Upper lobe of right lung (tissue), 1 donor: ENCODE measurements around the gene RALY. TPM values are rescaled to one million over a fixed set of nuclear protein-coding genes. Genes with fewer than 3 reads are reported as not detected.

Experiments used
- ATAC-seq: fragments of 200-7000 bp; cut with Tn5 transposase; one replicate; pipeline ENCODE4 v1.9.1; 2020; ENCODE audit warnings: mild to moderate bottlenecking, moderate library complexity
- DNase-seq: peaks from one replicate; pipeline ENCODE4 v3.0.0-alpha.2; 2020
- H3K27ac ChIP-seq: fragments of 200-600 bp; one replicate; pipeline ENCODE4 v1.8.0; 2022
- H3K27me3 ChIP-seq: fragments of 200-600 bp; one replicate; pipeline ENCODE4 v1.8.0; 2022; ENCODE audit warnings: mild to moderate bottlenecking
- H3K36me3 ChIP-seq: fragments of 200-600 bp; one replicate; pipeline ENCODE4 v1.8.0; 2022
- H3K4me1 ChIP-seq: fragments of 200-600 bp; one replicate; pipeline ENCODE4 v1.8.0; 2022
- H3K4me3 ChIP-seq: fragments of 200-600 bp; one replicate; pipeline ENCODE4 v1.8.0; 2022; ENCODE audit warnings: mild to moderate bottlenecking
- H3K9me3 ChIP-seq: fragments of 200-600 bp; one replicate; pipeline ENCODE4 v1.8.0; 2022
- CTCF ChIP-seq: fragments of 200-600 bp; IDR thresholded peaks from one replicate; pipeline ENCODE4 v1.8.0; 2022; ENCODE audit warnings: antibody characterized with exemption
- intact Hi-C: fragments of 100-400 bp; cut with DNase I; formaldehyde crosslinking; loops from one replicate; pipeline ENCODE4 v1.11.0; 2022
- total RNA-seq: library from RNA; stranded (reverse); fragmentation: NEBNext Ultra II Directional; extraction: Animal tissue kit (Norgen Biotek cat#: 25700); gene quantifications from one replicate; pipeline ENCODE4 v1.2.1, GENCODE V29; 2021
- donor health status: DM: no; HTN: yes; CAD: no; lungs with severe emphysema.

RALY gene
- total RNA-seq, 1 donor from 2014 or later, result 130 TPM

GRCh38 chr20:34079818-34080217 is 86.1 kb downstream of the RALY start:
- no peaks in the 10 kb centered on the region for H3K27me3 ChIP-seq
- H3K27ac ChIP-seq, result no peak overlapping the region
- intact Hi-C loops, result loop anchor here (10.0 kb wide), 1 partner anchor 145 kb away; no protein-coding TSS in a partner anchor
- DNase-seq (no peak), ATAC-seq (no peak)
- no peaks in the 10 kb centered on the region for H3K9me3 ChIP-seq
- H3K4me3 ChIP-seq, result no peak overlapping the region
- H3K4me1 ChIP-seq, result peaks cover 15% of the 10 kb centered on the region
- TF ChIP-seq CTCF, result no peak
- H3K36me3 ChIP-seq, result peaks cover 90% of the 10 kb centered on the region

- intact Hi-C loops, result no loop called here
- H3K27ac ChIP-seq, result peak overlapping the region; percentile 30
- peaks cover 15% of the 10 kb centered on the region for H3K4me1 ChIP-seq
- H3K27me3 ChIP-seq, result no peaks in the 10 kb centered on the region
- ATAC-seq, result no peak
- peaks cover 85% of the 10 kb centered on the region for H3K36me3 ChIP-seq
- no peak for TF ChIP-seq CTCF
- no peak overlapping the region for H3K4me3 ChIP-seq
- DNase-seq, result no peak
- no peaks in the 10 kb centered on the region for H3K9me3 ChIP-seq
These were observed 88.6 kb downstream of the RALY start for GRCh38 chr20:34082232-34082887.

- peak; percentile 90 for DNase-seq
- Histone ChIP-seq H3K36me3 (peaks cover 85% of the 10 kb centered on the region), H3K4me1 (peaks cover 15% of the 10 kb centered on the region), H3K9me3 (no peaks in the 10 kb centered on the region), H3K27me3 (no peaks in the 10 kb centered on the region), H3K27ac (no peak overlapping the region), H3K4me3 (no peak overlapping the region)
- TF ChIP-seq CTCF, result no peak
- ATAC-seq, result peak; percentile 92
- intact Hi-C loops, result no loop called here
These were observed 89.4 kb downstream of the RALY start for GRCh38 chr20:34083137-34083536.

- no peak for TF ChIP-seq CTCF
- intact Hi-C loops, result no loop called here
- peaks cover 15% of the 10 kb centered on the region for H3K4me1 ChIP-seq
- peak overlapping the region; percentile 18 for H3K27ac ChIP-seq
- H3K9me3 ChIP-seq, result no peaks in the 10 kb centered on the region
- peaks cover 85% of the 10 kb centered on the region for H3K36me3 ChIP-seq
- DNase-seq (no peak), ATAC-seq (no peak)
- H3K27me3 ChIP-seq, result no peaks in the 10 kb centered on the region
- no peak overlapping the region for H3K4me3 ChIP-seq
These were observed 90.1 kb downstream of the RALY start for GRCh38 chr20:34083781-34084180.

- TF ChIP-seq CTCF, result no peak
- Histone ChIP-seq H3K4me1 (peaks cover 15% of the 10 kb centered on the region), H3K9me3 (no peaks in the 10 kb centered on the region), H3K4me3 (no peak overlapping the region), H3K36me3 (peaks cover 86% of the 10 kb centered on the region), H3K27me3 (no peaks in the 10 kb centered on the region), H3K27ac (no peak overlapping the region)
- ATAC-seq (no peak), DNase-seq (no peak)
- intact Hi-C loops, result no loop called here
These were observed 90.7 kb downstream of the RALY start for GRCh38 chr20:34084227-34084923.
